Stimulated activated CD4-positive, alpha-beta T cell treated with anti-CD3 and anti-CD28 coated beads, Interleukin-1b, Interleukin-23, amount 100 ng/mL, for 4 hours (primary cell): Measurements from ENCODE around the gene ARL5C.

Source experiments
- DNase-seq, 2 donors: peaks; one replicate each; pipeline ENCODE4 v3.0.0-alpha.2; 2020; ENCODE audit warnings: low read depth in 2 of 2

The ARL5C gene, protein sequence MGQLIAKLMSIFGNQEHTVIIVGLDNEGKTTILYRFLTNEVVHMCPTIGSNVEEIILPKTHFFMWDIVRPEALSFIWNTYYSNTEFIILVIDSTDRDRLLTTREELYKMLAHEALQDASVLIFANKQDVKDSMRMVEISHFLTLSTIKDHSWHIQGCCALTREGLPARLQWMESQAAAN

GRCh38 chr17:39165841-39166349 is at the start of gene ARL5C:
Gene ARL5C (minus strand): TSS chr17:39166161. CDS start chr17:39165760, 401 bp downstream.
- DNase-seq: no peak

- DNase-seq: no peak
These were observed 47.9 kb upstream of the ARL5C start for GRCh38 chr17:39213852-39214251.

DNA sequence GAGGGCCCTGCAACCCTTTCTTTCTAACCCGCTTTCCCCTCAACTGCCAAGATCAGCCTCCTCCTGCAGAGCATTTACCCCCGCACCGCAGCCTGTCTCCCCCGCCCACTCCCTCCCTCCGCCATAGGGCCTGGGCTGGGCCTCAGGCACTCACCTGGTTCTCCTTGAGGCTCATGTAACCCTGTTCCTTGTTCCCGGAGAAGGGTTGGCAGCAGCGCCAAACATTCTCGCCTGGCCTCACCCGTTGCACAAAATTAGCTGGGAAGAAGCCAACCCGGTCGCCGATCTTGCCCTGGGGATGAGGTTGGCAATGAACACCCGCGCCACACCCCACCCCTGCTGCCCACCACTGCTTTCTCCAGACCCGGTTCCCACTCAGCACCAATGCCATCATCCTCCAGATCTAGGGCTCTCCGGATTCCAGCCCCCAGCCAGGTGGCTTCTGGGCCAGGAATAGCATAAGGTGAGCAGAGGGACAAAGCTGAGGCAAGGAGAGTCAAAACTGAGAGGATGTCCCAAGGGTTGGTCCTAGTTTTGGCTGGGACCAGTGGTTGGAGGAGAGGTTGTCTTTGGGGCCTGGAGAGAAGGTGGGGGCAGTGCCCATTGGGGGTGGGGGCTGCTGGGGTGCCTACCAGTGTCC is 47.0 kb upstream of the ARL5C start:
- DNase-seq: no peak

- no peak for DNase-seq
These were observed 46.3 kb upstream of the ARL5C start for GRCh38 chr17:39212195-39212810.

GRCh38 chr17:39210093-39210434 is 44.1 kb upstream of the ARL5C start:
- DNase-seq: no peak

- peak; percentile 66 to 77 for DNase-seq
These were observed 43.5 kb upstream of the ARL5C start for GRCh38 chr17:39209317-39210092.

DNA sequence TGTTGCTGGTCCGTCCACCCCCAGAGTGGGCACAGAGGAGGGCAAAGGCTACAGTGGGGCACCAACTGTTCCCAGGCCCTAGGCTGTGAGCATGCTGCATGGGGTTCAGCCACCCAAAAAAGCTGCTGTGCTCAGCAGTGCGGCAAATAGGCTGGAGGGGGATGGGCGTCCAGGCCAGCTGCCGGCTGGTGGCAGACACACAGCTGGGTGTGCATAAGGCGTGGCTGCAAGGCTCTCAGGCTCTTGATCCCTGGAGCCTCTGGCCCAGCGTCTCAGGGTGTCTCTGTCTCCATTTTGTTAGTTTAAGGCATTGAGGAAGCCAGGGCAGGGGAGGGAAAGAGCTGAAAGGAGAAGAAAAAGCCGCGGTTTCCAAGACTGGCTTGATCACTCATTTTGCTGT is 42.9 kb upstream of the ARL5C start:
- DNase-seq: no peak

GRCh38 chr17:39208136-39208535 is 42.2 kb upstream of the ARL5C start:
- DNase-seq: no peak

DNA sequence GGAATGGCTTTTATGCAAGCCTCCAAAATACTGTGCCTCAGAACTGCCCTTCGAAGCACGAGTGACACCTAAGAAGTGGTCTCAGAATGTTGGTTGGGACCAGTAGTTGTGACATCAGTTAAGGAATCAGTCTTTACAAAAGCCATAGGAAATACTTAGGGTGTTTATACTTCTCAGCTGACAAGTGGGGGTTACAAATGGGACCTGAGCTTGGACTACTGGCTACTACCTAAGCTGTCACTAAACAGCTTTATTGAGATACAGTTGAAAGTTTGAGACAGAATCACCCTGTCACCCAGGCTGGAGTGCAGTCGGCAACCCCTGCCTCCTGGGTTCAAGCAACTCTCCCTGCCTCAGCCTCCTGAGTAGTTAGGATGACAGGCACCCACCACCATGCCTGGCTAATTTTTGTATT is 39.2 kb upstream of the ARL5C start:
- DNase-seq: no peak

DNA sequence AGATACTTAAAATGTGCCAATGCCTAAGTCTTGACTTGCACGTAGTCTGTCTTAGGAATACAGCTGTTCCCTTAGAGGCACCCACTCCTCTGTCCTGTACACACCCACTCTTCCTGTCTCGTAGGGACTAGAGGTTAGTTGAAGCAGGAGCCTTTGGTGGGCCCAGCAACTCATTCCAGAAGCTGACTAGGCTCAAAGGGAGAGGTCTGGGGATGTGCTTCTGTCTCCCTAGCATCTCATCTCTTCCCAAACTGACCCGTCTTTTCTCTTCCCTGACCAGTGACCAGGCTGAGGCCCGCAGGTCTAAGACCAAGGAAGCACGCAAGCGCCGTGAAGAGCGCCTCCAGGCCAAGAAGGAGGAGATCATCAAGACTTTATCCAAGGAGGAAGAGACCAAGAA is 38.3 kb upstream of the ARL5C start:
- no peak for DNase-seq

- no peak for DNase-seq
These were observed 35.1 kb upstream of the ARL5C start for GRCh38 chr17:39200957-39201510.

DNA sequence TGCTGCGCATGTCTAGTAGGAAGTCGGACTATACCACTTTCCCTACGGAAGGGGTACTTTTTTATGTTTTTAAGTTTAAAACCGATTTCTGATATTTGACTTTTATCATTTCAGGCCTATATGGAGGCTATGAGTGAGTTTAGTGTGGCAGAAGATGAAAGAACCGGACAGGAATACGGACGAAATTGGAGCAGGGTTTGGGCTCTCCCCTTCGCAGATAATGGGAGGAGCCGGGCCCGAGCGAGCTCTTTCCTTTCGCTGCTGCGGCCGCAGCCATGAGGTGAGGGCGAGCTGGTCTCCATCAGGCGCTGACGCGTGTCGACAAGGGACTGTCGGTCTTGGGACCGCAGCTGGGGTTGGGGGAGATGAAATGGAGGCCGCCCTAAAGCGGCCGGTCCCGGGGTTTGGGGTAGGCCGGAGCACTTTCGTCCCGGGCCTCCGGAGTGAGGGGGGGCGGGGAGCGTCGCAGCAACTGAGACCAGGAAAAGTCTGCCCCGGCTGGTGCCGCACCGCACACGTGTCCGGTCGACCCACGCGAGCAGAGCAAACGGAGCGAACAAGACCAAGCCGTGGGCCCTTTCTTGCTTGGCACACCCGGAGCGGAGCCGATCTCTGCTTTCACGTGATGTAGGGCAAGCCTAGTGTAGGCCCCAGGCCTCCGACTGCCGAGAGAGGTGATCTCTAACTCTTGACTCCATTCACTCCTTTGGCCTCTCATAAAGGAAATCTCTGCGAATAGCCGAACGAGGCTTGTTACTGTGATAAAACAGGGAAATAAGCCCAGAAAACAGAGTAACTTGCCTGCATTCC is 34.3 kb upstream of the ARL5C start, which contains the start of gene RPL19:
Gene RPL19 (plus strand): TSS at position 214 of the 810 bp plus-strand sequence. CDS start 62 bp downstream, at position 276.
- DNase-seq: peak; percentile 71 to 75

DNA sequence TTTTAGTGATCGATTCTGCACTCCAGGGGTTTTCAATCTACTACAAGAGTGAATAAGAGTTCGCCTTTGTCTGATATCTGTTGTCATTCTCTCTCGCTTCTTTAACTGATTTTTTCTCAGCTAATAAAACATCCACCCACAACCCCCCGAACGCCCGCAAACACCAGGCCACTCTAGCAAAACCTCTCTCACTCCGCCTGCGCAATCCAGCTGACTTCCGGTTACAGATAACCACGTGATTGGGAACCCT is 33.8 kb upstream of the ARL5C start:
- peak; percentile 73 to 82 for DNase-seq

- DNase-seq: no peak
These were observed 32.2 kb upstream of the ARL5C start for GRCh38 chr17:39198186-39198566.

GRCh38 chr17:39197380-39198185 is 31.6 kb upstream of the ARL5C start, which contains the start of gene CACNB1:
Gene CACNB1 (minus strand): TSS chr17:39197669. CDS start chr17:39197495, 174 bp downstream.
- DNase-seq: peak; percentile 51 to 66

GRCh38 chr17:39196808-39197291 is 30.9 kb upstream of the ARL5C start:
- no peak for DNase-seq

DNA sequence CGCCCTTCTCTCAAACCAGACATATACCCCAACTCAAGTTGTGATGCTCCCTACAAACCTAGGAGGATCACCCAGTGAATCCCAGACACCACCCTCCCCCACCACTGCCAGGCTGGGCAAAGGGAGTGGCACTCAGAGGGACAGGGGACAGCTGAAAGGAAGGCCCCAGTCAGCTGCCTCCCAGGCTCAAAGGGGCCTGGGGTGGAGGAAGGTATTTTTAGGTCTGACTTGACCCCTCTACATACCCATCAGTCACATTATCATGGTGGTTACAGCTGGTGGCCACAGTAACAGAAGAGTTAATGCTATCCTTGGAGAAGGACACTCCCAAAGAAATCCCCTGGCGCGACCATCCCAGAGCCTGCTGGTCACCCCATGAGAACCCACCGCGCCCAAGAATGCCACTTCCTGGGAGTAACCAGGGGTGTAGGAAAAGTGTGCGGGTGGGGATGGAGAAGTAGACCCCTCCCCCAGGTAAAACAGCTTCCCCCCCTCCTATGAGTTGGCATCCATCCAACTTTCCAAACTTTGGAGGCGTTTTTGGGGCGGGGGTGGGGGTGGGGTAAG is 30.4 kb upstream of the ARL5C start:
- no peak for DNase-seq

- no peak for DNase-seq
These were observed 29.7 kb upstream of the ARL5C start for GRCh38 chr17:39195568-39196160.

DNA sequence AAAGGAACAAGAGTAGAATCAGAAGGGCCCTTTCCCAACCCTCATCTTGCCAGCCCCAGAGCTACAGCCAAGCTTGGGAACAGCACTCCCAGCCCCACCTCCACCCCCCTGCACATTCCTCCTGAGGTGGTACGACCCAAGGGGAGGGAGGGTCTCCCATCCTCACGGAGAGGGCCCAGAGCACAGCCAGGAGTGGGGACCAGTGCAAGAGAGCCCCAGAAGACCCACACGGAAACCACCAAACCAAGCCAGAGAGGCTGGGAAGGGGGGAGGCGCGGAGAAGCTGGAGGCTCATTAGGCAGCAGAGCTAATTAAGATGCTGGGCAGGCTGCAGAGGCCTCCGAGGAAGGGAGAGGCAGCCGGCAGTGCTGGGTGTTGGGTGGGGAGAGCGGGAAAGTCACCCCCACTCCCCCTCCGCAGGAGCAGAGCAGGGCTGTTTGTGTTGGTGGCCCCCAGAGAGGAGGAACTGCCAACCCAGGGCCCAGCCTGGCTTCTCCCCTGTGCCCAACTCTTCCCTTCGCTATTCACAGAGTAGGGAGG is 29.1 kb upstream of the ARL5C start:
- DNase-seq: no peak
